Activated effector memory CD4-positive, alpha-beta T cell treated with Interleukin-2 at 50 U/mL for 16 hours (primary cell): Measurements from ENCODE around the gene SV2B.

Experiments used
- DNase-seq: peaks from one replicate; pipeline ENCODE4 v3.0.0-alpha.2; 2020

SV2B gene

GRCh38 chr15:91193378-91193720, 93.3 kb downstream of the SV2B start:
- no peak for DNase-seq

- no peak for DNase-seq
Measured at GRCh38 chr15:91196127-91196526, 96.1 kb downstream of the SV2B start.

- no peak for DNase-seq
Measured at GRCh38 chr15:91196768-91197167, 96.7 kb downstream of the SV2B start.

- DNase-seq = no peak
Measured at GRCh38 chr15:91199511-91199910, 99.5 kb downstream of the SV2B start.

- DNase-seq = no peak
Measured at GRCh38 chr15:91200101-91200754, 100.2 kb downstream of the SV2B start.

- DNase-seq = no peak
Measured at GRCh38 chr15:91202510-91203102, 102.5 kb downstream of the SV2B start.

- no peak for DNase-seq
Measured at GRCh38 chr15:91203619-91204203, 103.7 kb downstream of the SV2B start.

- DNase-seq = no peak
Measured at GRCh38 chr15:91208371-91208770, 108.3 kb downstream of the SV2B start.

GRCh38 chr15:91209318-91209717, 109.3 kb downstream of the SV2B start:
- no peak for DNase-seq

- DNase-seq = no peak
Measured at GRCh38 chr15:91209726-91210125, 109.7 kb downstream of the SV2B start.

GRCh38 chr15:91214675-91215590, 114.9 kb downstream of the SV2B start:
- no peak for DNase-seq

- DNase-seq = no peak
Measured at GRCh38 chr15:91216000-91216399, 115.9 kb downstream of the SV2B start.

GRCh38 chr15:91219206-91219605, 119.1 kb downstream of the SV2B start:
- DNase-seq = no peak

GRCh38 chr15:91222052-91222451, 122.0 kb downstream of the SV2B start:
- no peak for DNase-seq

- DNase-seq = no peak
Measured at GRCh38 chr15:91223863-91224262, 123.8 kb downstream of the SV2B start.

GRCh38 chr15:91224755-91225380, 124.8 kb downstream of the SV2B start:
- no peak for DNase-seq

- DNase-seq = no peak
Measured at GRCh38 chr15:91225741-91226140, 125.7 kb downstream of the SV2B start.

GRCh38 chr15:91227117-91227516, 127.1 kb downstream of the SV2B start:
- DNase-seq = no peak

- no peak for DNase-seq
Measured at GRCh38 chr15:91227766-91228165, 127.7 kb downstream of the SV2B start.

GRCh38 chr15:91228383-91228782, 128.3 kb downstream of the SV2B start:
- DNase-seq = no peak

- DNase-seq = no peak
Measured at GRCh38 chr15:91228890-91229289, 128.8 kb downstream of the SV2B start.

GRCh38 chr15:91231703-91232102, 131.6 kb downstream of the SV2B start:
- DNase-seq = no peak

- no peak for DNase-seq
Measured at GRCh38 chr15:91234759-91235158, 134.7 kb downstream of the SV2B start.
